Measurements from ENCODE around the gene SLC9A1.

Gene SLC9A1

GRCh38 chr1:27058966-27059669 is 95.8 kb downstream of the SLC9A1 start:
- DNase-seq = no peak

GRCh38 chr1:27057801-27058625 is 96.9 kb downstream of the SLC9A1 start:
- DNase-seq = no peak

- no peak for DNase-seq
Measured at GRCh38 chr1:27057389-27057788, 97.5 kb downstream of the SLC9A1 start.

GRCh38 chr1:27053977-27054753 is 100.8 kb downstream of the SLC9A1 start:
- no peak for DNase-seq

- no peak for DNase-seq
Measured at GRCh38 chr1:27052527-27052926, 102.4 kb downstream of the SLC9A1 start.

GRCh38 chr1:27049607-27050006 is 105.3 kb downstream of the SLC9A1 start:
- no peak for DNase-seq

GRCh38 chr1:27049100-27049499 is 105.8 kb downstream of the SLC9A1 start:
- DNase-seq = no peak
